GM19324 (cell line): ENCODE measurements around the gene IGSF5.

Experiments
- ATAC-seq: cut with Tn5 transposase; IDR thresholded peaks from one replicate; pipeline ENCODE4 v1.9.1; 2021; ENCODE audit warnings: mild to moderate bottlenecking, moderate library complexity; ENCODE audit not compliant: unreplicated experiment, low FRiP score

IGSF5 gene

DNA sequence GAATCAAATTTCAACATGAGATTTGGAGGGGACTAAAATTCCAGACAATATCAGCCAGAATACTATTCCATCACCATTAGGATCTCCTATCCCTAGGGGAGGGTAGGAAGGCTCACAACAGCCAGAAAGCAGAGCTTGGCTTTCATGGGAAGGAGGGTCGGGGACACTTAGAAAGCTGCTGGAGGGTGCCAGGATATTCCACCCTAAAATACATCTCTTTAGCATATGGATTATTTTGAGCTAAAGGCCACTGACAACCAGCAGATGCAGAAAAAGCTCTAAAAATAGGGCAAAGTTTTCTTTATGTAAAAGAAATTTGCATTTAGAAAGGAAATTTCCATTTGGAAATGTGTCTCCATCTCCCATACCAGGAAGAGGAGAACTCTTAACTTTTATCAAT, 68.0 kb downstream of the IGSF5 start:
- ATAC-seq = no peak

DNA sequence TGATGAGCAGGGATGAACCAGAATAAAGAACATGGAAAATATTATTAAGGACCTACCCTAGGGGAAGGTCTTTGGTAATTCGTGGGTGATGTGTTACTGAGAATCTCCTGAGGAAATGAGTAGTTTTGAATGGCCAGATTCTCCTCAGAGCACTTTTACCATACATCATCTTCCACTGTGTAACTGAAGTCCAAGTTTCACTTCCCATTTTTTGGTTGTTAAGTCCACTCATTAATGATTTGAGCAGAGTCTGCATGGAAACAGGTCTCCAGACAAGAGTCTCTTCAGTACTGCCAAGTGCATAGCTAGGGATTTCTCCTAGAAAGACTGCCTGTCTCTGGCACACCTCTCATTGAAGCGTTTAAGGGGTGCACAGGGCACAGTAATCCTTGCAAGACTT, 73.6 kb downstream of the IGSF5 start:
- no peak for ATAC-seq

DNA sequence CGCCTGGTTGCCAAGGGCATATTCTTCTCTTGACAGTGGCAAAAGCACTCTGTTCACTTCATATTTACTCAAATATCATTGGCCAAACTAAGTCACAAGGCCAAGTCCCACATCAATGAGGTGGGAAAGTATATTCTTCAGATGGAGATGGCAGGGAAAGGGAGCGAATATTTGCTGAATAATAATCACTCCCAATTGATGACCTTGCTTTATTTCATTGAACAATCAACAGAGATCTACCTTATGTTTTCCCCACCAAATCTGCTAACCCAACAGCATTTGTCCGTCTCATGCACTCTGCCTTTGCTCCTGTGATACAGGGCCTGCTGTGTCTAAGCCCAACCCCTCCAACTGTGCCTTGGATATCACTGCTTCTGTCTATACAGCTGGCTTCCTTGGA, 77.1 kb downstream of the IGSF5 start:
- no peak for ATAC-seq

DNA sequence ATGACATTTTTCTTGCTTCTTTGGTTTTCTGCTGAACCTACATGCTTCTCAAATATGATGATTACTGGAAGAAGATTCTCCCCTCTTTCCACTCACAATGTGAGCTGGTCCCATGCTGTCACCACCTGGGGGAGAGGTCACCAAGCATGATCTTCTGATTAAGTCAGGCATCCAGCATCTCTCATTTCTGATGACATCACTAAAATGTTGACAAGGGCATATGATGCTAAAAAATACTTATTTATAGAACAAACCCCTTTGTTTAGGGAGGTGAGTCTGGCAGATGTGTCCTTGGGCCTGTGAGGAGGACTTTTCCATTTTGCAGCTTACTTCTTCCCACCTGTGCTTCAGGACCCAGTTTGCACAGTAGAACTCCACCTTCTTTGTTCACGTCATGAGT, 80.3 kb downstream of the IGSF5 start:
- ATAC-seq = no peak

DNA sequence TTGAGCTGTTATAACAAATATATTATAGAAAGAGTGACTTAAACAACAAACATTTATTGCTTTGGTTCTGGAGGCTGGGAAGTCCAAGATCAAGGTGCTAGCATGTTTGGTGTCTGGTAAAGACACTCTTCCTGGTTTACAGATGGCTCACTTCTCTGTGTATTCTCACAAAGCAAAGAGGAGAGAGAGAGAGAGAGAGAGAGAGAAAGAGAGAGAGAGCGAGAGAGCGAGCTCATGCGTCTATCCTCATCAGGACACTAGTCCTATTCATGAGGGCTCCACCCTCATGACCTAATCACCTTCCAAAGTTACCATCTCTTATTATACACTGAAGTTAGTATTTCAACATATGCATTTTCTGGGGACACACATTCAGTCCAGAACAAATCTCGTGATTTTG, 89.6 kb downstream of the IGSF5 start:
- no peak for ATAC-seq

DNA sequence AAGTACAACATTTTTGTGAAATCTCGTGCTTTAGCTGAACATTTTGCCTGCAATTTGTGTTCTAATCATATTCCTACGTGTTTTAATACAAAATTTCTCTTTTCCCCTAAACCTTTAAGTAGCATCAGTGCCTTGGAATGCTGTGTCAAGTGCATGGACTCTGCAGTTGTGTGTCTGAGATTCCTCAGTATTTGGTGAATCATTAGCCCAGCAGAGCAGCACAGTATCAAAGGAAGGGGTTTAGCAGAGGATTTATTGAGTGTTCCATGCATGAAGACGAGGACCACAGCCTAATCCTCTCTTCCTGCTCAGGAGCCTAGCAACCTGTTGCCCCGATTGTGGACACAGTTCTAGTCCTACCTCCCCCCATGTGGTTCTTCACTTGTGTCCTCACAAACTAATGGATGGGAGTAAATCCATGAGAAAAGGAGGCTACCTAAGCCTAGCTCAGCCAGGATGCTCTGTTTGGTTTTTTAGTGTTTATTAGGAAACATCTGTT, 92.9 kb downstream of the IGSF5 start:
- ATAC-seq = no peak

DNA sequence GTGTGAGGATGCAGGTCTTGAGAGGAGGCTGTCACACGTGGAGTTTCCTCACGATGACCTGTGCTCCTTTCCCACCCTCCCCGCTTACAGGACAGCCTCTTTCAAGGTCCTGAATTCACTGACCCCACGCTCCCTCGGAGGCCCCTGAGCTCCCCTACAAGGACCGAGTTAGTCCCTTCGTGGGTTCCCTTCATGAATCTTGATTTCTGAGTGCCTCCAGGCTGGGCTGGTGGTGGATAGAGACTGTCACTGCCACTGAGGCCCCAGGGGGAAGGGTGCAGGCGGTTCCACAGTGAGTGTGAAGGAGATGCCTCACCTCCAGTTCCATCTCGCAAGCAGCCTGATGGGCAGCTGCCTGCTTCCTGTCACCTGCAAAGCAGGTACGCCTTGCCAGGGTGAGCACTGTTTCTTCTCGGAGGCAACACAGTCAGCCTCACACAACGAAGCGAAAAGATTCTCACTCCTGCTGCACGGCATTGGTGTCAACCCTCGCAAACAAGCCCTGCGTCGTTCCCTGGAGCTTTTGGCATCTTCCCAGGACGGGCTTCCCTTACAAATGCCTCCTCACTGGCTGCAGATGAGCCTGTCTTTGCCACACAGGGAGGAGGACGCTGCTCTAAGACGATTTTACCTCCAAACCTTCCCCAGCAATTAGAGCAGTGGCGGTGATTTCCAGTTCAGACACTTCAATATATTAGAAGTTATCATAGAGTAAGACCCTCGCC, 95.6 kb downstream of the IGSF5 start:
- no peak for ATAC-seq

DNA sequence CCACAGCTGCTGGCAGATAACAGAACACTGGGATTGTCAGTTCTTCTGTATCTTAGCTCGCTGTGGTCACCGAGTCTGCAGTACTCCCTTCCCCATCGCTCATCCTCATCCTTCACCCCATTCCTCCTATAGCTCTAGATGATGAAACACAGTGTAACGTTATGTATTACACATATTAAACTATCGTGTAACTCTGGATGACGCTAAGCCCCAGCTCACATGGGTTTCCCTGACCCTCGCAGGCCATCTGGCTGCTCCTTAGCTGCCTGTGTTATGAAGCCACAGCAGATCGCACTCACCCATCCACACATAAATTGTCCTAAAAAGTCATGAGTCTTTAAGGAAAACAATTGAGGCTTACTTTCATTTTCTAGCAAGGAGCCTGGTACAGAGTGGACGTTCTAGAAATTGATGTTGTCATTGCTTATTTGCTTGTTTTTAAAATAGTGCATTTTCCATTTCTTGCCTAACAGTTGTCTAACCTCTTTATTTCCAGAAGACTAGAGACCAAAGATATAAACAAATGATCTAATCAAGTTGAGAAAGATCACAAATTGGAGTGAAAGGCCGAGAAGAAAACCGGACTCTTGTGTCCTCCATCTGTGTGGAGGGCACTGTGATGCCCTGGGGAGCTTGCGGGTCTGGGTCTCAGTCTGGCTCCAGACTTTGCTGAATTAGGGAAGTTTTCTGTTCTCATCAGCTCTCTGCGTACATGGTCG, 97.9 kb downstream of the IGSF5 start:
- ATAC-seq = no peak

DNA sequence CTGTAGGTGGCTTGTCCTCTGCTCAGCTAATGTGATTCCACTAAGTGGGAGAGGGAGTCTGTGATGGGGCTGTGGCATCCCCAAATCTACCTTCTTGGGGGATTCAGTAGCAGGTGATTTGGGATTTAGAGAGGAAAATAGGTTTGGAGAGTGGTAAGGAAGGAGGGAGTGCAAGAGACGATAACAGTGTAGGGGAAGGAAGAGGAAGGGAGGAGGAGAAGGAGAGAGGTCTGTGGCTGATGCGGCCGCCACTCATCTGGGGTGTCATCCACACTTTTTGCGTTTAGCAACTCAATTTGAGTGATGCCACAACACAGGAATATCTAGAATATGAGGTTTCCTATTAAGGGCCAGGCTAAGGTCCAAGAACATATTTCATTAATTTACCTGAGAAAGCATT, 98.5 kb downstream of the IGSF5 start:
- no peak for ATAC-seq

DNA sequence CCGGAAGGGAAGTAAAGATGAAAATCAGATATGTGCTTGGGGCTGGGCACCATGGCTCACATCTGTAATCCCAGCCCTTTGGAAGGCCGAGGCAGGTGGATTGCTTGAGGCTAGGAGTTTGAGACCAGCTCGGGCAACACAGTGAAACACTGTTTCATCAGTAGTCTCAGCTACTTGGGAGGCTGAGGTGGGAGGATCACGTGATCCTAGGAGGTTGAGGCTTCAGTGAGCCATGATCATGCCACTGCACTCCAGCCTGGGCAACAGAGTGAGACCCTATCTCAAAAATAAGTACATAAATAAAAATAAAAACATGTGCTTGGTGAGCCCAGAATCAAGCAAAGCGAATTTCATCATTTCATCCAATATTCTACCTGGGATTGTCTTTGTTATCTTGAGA, 98.9 kb downstream of the IGSF5 start:
- ATAC-seq = no peak

DNA sequence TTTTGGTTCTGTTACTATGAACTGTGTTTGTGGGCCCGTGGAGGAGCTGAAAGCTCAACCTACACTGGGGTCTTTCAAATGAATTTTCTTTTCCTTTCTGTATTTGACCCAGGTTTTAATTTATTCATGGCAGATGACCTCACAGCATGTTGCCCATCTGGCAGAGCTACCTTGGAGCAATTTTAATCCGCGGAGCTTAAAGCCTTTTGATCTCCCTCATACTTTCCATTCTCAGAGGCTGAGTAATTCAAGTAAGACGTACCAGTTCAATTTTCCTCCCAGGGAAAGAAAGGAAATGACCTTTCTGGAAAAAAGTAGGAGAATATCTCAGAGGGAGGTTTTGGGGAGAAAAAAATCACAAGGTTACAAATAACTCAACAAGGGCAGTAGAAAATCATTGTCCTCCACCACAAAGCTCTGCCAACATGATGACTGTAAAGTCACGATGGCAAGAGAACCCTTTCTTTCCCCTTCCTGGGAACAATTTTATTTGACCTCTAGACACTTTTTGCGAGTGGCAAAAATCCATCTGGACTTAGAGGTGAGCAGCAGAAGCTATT, 100.7 kb downstream of the IGSF5 start:
- no peak for ATAC-seq

DNA sequence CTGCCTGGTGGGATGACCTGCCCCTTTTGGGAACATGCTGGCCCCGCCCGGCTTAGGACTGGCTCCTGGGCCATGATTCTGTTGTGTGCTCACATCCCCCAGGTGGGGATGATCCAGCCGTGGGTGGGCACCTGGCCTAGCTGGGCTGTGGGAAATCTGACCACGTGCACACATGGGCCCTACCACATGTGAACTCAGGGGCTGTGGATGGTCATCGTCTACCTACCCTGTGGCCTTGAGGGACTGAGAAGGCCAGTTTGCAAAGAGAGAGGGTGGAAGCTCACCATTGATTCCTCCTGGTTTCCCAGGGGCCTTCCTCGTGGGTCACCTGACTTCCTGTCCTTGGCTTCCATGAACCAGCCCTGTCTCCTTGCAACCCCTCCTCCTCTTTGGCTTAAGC, 102.9 kb downstream of the IGSF5 start:
- no peak for ATAC-seq

DNA sequence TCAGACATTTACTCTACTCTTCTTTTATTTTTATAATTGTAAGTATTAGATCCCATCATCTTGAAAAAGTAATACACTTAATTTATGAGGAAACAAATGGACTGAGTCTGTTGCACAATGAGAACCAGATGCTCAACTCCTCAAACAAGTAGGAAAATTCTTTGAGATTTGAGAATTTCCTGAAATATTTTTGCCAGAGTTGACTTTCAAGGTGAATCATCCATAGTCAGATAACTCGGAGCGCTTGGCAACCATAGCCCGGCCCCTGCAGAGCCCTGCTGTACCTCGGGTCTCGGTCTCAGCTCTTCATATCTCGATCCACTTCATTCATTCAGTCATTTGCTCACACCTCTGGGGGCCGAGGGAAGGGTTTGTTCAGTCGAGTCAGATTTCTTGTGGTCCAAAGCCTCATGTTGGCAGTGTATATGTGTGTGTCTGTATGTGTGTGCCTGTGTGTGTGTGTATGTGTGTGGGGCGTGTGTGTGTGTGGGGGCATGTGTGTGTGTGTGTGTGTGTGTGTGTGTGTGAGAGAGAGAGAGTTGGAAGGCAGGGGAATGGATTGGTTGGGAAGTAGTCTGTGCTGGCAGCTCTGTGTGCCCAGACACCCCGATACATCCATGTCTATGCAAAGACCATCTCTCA, 104.2 kb downstream of the IGSF5 start:
- no peak for ATAC-seq

DNA sequence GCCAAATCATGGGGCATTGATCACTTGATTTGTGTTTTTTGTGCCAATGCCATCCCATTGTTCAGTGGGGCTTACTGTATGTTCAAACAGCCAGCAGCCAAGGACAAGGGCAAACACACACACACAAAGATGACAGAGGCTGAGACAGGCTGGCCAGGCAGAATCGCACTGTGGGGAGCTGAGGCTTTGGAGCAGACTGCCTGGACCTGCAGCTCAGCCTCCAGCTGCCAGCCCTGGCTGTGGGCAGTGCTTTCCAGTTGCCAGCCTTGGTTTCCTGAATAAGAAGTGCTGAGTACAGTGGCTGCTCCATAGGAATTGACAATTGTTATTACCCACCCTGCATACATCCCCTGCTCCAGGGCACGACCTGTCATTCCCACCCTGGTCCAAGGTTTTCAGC, 105.3 kb downstream of the IGSF5 start:
- ATAC-seq = no peak

DNA sequence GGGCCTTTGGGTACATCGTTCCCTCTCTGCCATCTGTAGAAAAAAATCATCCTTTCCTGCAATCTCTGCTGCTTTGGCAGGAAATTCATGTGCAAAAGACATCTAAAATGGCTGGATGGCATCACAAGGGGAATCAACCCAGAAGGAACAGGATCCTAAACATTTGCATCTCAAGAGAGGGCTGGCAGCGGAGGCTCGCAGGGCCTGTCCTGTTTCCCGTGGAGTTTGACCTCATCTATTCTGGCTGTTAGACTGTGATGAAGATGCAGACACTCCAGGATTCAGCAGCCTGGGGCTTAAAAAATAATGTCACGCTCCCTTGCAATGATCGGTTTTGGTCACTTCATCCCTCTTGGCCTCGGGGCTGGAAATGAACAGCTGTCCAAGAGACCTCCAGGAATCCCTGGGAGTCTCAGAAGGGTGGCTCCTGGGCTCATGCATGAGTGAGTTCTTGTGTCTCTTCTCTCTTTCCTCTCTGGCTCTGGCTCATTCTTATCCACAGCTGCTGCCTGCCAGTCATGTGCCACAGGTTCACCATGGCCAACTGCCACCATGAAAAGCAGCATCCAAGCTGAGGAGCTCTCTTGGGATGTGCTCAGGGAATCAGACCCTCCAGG, 106.1 kb downstream of the IGSF5 start:
- no peak for ATAC-seq
